Endometrium (tissue), 2 donors: ENCODE measurements around the gene BMP6.
"Not testable (repeated sequence)": the region's sequence is repeated elsewhere in the genome, so short reads cannot be mapped to it uniquely, and the experiment has no call there.

Experiments
- FAIRE-seq: peaks from 2 replicates; lab custom pipeline; 2012; peaks lifted over from hg19 to GRCh38; lab: Jason Lieb, UNC
- donor health status: control.
- donor health status: control.

Gene BMP6

GRCh38 chr6:7887278-7887991 lies 161.5 kb downstream of the BMP6 start:
- no peak for FAIRE-seq

- FAIRE-seq = no peak
Observed at GRCh38 chr6:7888587-7889357, 162.9 kb downstream of the BMP6 start.

- FAIRE-seq = no peak
Observed at GRCh38 chr6:7891078-7891872, 165.4 kb downstream of the BMP6 start.

GRCh38 chr6:7892367-7892766 lies 166.5 kb downstream of the BMP6 start:
- not testable (repeated sequence) for FAIRE-seq

- no peak for FAIRE-seq
Observed at GRCh38 chr6:7893342-7893741, 167.4 kb downstream of the BMP6 start.

GRCh38 chr6:7894262-7895124 lies 168.6 kb downstream of the BMP6 start:
- FAIRE-seq = no peak

- FAIRE-seq = no peak
Observed at GRCh38 chr6:7895125-7895423, 169.2 kb downstream of the BMP6 start.

- no peak for FAIRE-seq
Observed at GRCh38 chr6:7896465-7896987, 170.6 kb downstream of the BMP6 start.

- no peak for FAIRE-seq
Observed at GRCh38 chr6:7897461-7898192, 171.7 kb downstream of the BMP6 start.

GRCh38 chr6:7898193-7898586 lies 172.3 kb downstream of the BMP6 start:
- FAIRE-seq = not testable (repeated sequence)

GRCh38 chr6:7899101-7899888 lies 173.4 kb downstream of the BMP6 start:
- no peak for FAIRE-seq

- no peak for FAIRE-seq
Observed at GRCh38 chr6:7899889-7900213, 174.0 kb downstream of the BMP6 start.

- no peak for FAIRE-seq
Observed at GRCh38 chr6:7900621-7901020, 174.7 kb downstream of the BMP6 start.

GRCh38 chr6:7901056-7901455 lies 175.2 kb downstream of the BMP6 start:
- FAIRE-seq = no peak

- no peak for FAIRE-seq
Observed at GRCh38 chr6:7901780-7902179, 175.9 kb downstream of the BMP6 start.

- no peak for FAIRE-seq
Observed at GRCh38 chr6:7902221-7902620, 176.3 kb downstream of the BMP6 start.

- FAIRE-seq = no peak
Observed at GRCh38 chr6:7902867-7903266, 177.0 kb downstream of the BMP6 start.

- no peak for FAIRE-seq
Observed at GRCh38 chr6:7903673-7904072, 177.8 kb downstream of the BMP6 start.

GRCh38 chr6:7904654-7905319 lies 178.9 kb downstream of the BMP6 start:
- FAIRE-seq = no peak

GRCh38 chr6:7905416-7905815 lies 179.5 kb downstream of the BMP6 start:
- FAIRE-seq = no peak
